Spleen (tissue), 11 donors: ENCODE data around the gene RAD1. TPM values are rescaled to one million over a fixed set of nuclear protein-coding genes. Genes with fewer than 3 reads are reported as not detected.

ENCODE experiments used
- DNase-seq: peaks from one replicate; pipeline ENCODE4 v3.0.0-alpha.2; 2020
- H3K27ac ChIP-seq, 8 donors: fragments of 200-600 bp; sonication (generic) in 7 of 8; 1 replicate in 4 of 8; 2 replicates in 4 of 8; pipeline versions ENCODE4 v1.5.0 to v1.8.0; 2016 to 2021; ENCODE audit warnings: inconsistent platforms in 4 of 8, mild to moderate bottlenecking in 4 of 8, moderate library complexity in 1 of 8
- H3K27me3 ChIP-seq, 7 donors: fragments of 200-600 bp; sonication (generic) in 6 of 7; replicated peaks in 1 of 7; 1 replicate in 4 of 7; 2 replicates in 3 of 7; pipeline versions ENCODE4 v1.5.0 to v1.8.0; 2016 to 2021; ENCODE audit warnings: inconsistent platforms in 3 of 7, mild to moderate bottlenecking in 1 of 7
- H3K36me3 ChIP-seq, 6 donors: fragments of 200-600 bp; sonication (generic) in 5 of 6; 1 replicate in 4 of 6; 2 replicates in 2 of 6; pipeline versions ENCODE4 v1.5.0 to v1.8.0; 2016 to 2021; ENCODE audit warnings: inconsistent platforms in 2 of 6
- H3K4me1 ChIP-seq, 6 donors: fragments of 200-600 bp; sonication (generic) in 5 of 6; 1 replicate in 3 of 6; 2 replicates in 3 of 6; pipeline versions ENCODE4 v1.5.0 to v1.8.0; 2016 to 2021; ENCODE audit warnings: inconsistent platforms in 3 of 6
- H3K4me3 ChIP-seq, 8 donors: fragments of 200-600 bp; sonication (generic) in 7 of 8; 1 replicate in 4 of 8; 2 replicates in 4 of 8; pipeline versions ENCODE4 v1.5.0 to v1.8.0; 2016 to 2021; ENCODE audit warnings: inconsistent platforms in 4 of 8, mild to moderate bottlenecking in 4 of 8, moderate library complexity in 2 of 8
- H3K9me3 ChIP-seq, 8 donors: fragments of 200-600 bp; sonication (generic) in 7 of 8; 1 replicate in 4 of 8; 2 replicates in 4 of 8; pipeline versions ENCODE4 v1.5.0 to v1.8.0; 2016 to 2021; ENCODE audit warnings: inconsistent platforms in 4 of 8
- POLR2A ChIP-seq, 3 donors: fragments of 450-650 bp; IDR thresholded peaks; one replicate each; pipeline ENCODE4 v1.5.1; 2017; ENCODE audit warnings: antibody characterized with exemption in 3 of 3, mild to moderate bottlenecking in 1 of 3
- POLR2AphosphoS5 ChIP-seq, 3 donors: sonication (generic); formaldehyde crosslinking; IDR thresholded peaks; one replicate each; pipeline ENCODE4 v1.5.1; 2017; ENCODE audit warnings: antibody characterized with exemption in 3 of 3
- WGBS, 5 donors: extraction: QIAGEN DNeasy Blood & Tissue Kit in 3 of 5; methylation state at CpG; one replicate each; pipeline versions ENCODE4 v1.1.5 to v1.1.7; 2013 to 2018; 5-methylcytosine and 5-hydroxymethylcytosine counted together
- intact Hi-C: fragments of 100-400 bp; cut with DNase I; formaldehyde crosslinking; loops from one replicate; pipeline ENCODE4 v1.15.0; 2023; ENCODE audit warnings: low total_unique reads
- polyA plus RNA-seq, 3 donors: library from polyadenylated mRNA; stranded (reverse); fragments of 200-250 nt; gene quantifications; one replicate each; pipeline ENCODE4 v1.2.1, GENCODE V29; 2013
- total RNA-seq, 7 donors: library from RNA; depleted of rRNA in 3 of 7; stranded (reverse); fragments of >200 nt in 3 of 7; fragmentation: NEBNext Ultra II Directional in 4 of 7; extraction: Animal tissue kit (Norgen Biotek cat#: 25700) in 4 of 7; gene quantifications; one replicate each; pipeline versions ENCODE4 v1.1.0 to v1.2.1, GENCODE V29; 2016 to 2021
- TF ChIP-seq, protein P1 (sequence below), 11 experiments: fragments of 200-600 bp in 7 of 11; fragments of 450-650 bp in 4 of 11; sonication (generic) in 4 of 11; IDR thresholded peaks in 8 of 11; conservative IDR thresholded peaks in 3 of 11; 1 replicate in 7 of 11; 2 replicates in 4 of 11; pipeline versions ENCODE4 v1.4.0 to v1.8.0; 2016 to 2021; ENCODE audit warnings: antibody characterized with exemption in 11 of 11, inconsistent platforms in 4 of 11, mild to moderate bottlenecking in 1 of 11
- donor health status: healthy with polysubstance abuse.
- donor health status: DM: no; HTN: no; CAD: no; lungs with moderate emphysema.
- donor health status: DM: no; HTN: no; CAD: no.
- donor health status: Bipolar disorder and iron deficiency.
- donor health status: healthy.
- donor health status: DM: no; HTN: no; CAD: no.
- donor health status: DM: yes; HTN: yes; CAD: no.

Gene RAD1
- total and polyA plus RNA-seq, 10 donors: 7.8 to 19.3 (median 13.8) TPM

DNA sequence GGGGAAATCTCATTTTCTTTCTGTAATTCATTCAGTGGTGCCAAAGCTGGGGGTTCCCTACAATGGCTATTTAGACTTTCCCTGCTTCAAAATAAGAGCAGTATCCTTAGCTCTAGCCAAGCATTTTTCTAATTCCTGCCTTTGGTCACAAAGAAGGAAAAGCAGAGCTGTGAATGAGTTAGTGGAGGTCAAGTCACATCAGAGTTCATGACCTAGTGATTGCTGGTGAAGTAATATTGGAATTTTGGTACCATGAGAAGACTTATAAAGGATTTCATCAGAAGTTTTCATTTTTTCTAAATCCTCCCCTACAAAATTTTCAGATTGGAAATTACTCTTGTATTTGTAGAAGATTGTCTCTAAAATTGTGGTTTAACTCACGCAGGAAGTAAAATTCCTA is 42.0 kb upstream of the RAD1 start:
- intact Hi-C loops: no loop called here

DNA sequence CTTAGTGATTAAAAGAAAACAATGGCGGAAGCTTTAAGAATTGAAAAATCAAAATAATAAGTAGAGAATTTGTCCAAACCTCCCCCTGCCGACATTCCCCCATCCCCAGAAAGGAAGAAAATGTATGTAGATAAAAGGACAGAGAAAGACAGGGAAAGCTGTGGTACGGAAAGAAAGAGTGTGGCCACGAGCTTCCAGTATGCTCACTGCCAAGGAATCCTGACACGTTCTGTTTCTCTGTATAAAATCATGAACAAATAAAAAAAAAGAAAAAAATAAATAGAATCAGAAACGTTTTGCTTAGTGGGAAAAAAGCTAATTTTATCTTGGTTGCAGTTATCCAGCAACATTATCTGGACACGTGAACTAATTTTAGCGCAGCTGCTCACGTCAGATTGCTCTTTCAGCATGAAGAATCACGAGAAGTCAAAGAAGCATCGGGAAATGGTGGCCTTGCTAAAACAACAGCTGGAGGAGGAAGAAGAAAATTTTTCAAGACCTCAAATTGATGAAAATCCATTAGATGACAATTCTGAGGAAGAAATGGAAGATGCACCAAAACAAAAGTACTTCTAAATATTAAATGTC is 29.2 kb upstream of the RAD1 start:
- Histone ChIP-seq H3K27me3 (no peaks in the 10 kb centered on the region), H3K4me3 (no peak overlapping the region), H3K36me3 (peaks cover 0 to 100% (median 62%) of the 10 kb centered on the region in 6 donors), H3K27ac (no peak overlapping the region), H3K9me3 (no peaks in the 10 kb centered on the region), H3K4me1 (no peaks in the 10 kb centered on the region)
- no peak for TF ChIP-seq POLR2A (IDR thresholded peaks at IDR 0.05)
- TF ChIP-seq, protein P1, sequence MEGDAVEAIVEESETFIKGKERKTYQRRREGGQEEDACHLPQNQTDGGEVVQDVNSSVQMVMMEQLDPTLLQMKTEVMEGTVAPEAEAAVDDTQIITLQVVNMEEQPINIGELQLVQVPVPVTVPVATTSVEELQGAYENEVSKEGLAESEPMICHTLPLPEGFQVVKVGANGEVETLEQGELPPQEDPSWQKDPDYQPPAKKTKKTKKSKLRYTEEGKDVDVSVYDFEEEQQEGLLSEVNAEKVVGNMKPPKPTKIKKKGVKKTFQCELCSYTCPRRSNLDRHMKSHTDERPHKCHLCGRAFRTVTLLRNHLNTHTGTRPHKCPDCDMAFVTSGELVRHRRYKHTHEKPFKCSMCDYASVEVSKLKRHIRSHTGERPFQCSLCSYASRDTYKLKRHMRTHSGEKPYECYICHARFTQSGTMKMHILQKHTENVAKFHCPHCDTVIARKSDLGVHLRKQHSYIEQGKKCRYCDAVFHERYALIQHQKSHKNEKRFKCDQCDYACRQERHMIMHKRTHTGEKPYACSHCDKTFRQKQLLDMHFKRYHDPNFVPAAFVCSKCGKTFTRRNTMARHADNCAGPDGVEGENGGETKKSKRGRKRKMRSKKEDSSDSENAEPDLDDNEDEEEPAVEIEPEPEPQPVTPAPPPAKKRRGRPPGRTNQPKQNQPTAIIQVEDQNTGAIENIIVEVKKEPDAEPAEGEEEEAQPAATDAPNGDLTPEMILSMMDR (IDR thresholded peaks at IDR 0.05 in 8 of 11, conservative IDR thresholded peaks at IDR 0.05 in 3 of 11): no peak
- no peak for TF ChIP-seq POLR2AphosphoS5 (IDR thresholded peaks at IDR 0.05)
- WGBS, 5 donors: 85 to 96% (median 92%) methylated on average over 11 of the region's 11 CpGs
- DNase-seq: no peak
- intact Hi-C loops: no loop called here

More for the DNA sequence above, 42.0 kb upstream of the RAD1 start:
- Histone ChIP-seq H3K4me3 (no peak overlapping the region), H3K9me3 (no peaks in the 10 kb centered on the region), H3K36me3 (peaks cover 0 to 45% (median 33%) of the 10 kb centered on the region in 6 donors), H3K27me3 (no peaks in the 10 kb centered on the region), H3K4me1 (no peaks in the 10 kb centered on the region), H3K27ac (no peak overlapping the region)
- WGBS, 5 donors: 91 to 97% (median 93%) methylated on average over 1 of the region's 1 CpG
- TF ChIP-seq, protein P1 (IDR thresholded peaks at IDR 0.05 in 8 of 11, conservative IDR thresholded peaks at IDR 0.05 in 3 of 11): no peak
- no peak for TF ChIP-seq POLR2AphosphoS5 (IDR thresholded peaks at IDR 0.05)
- TF ChIP-seq POLR2A (IDR thresholded peaks at IDR 0.05): no peak
- no peak for DNase-seq

DNA sequence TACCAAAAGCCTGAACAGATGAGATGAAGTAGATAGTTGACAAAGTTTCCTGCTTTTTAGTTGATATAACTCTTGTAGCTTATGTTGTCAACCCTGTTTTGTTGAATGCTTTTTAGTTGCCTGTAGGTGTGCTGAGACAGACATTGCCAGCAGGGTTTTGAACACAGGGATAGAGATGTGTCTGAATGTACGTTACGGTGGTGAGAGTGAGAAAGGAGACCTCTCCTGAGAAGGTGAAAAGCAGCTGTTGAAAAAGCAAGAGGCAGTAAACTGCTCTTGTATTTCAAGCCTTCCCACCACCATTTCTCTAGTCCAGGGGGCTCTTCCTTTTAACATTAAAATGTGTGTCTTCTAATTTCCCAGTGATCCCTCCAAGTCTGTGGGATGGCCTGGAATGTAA is 28.7 kb upstream of the RAD1 start:
- intact Hi-C loops: no loop called here
- DNase-seq: no peak
- Histone ChIP-seq H3K36me3 (peaks cover 0 to 100% (median 61%) of the 10 kb centered on the region in 6 donors), H3K27me3 (no peaks in the 10 kb centered on the region), H3K4me1 (no peaks in the 10 kb centered on the region), H3K27ac (no peak overlapping the region), H3K9me3 (no peaks in the 10 kb centered on the region), H3K4me3 (no peak overlapping the region)
- 94 to 100% (median 97%) methylated on average over 2 of the region's 2 CpGs for WGBS, 5 donors
- no peak for TF ChIP-seq POLR2A (IDR thresholded peaks at IDR 0.05)
- TF ChIP-seq, protein P1 (IDR thresholded peaks at IDR 0.05 in 8 of 11, conservative IDR thresholded peaks at IDR 0.05 in 3 of 11): no peak
- no peak for TF ChIP-seq POLR2AphosphoS5 (IDR thresholded peaks at IDR 0.05)

DNA sequence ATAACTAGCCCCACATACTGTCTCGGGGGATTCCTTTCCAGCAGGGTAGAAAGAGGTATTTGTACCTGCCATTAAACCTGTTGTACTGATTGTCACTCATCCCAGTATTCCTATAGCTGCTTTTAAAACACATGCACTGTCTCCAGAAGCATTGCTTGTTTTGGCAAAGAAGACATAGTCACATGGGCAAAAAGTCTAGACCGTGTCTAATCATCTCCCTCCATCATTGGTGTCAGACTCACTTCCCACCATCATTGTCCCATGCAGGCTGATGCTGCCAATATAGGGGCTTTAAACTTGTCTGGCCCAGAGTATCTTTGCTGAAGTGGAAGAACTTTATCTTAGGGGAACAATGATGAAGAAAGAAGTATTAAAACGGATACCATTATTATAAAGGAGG is 26.6 kb upstream of the RAD1 start:
- no peak overlapping the region for H3K4me3 ChIP-seq
- H3K36me3 ChIP-seq: peaks cover 0 to 100% (median 79%) of the 10 kb centered on the region in 6 donors
- H3K27me3 ChIP-seq: no peaks in the 10 kb centered on the region
- H3K27ac ChIP-seq: no peak overlapping the region
- H3K9me3 ChIP-seq: no peaks in the 10 kb centered on the region
- TF ChIP-seq POLR2AphosphoS5 (IDR thresholded peaks at IDR 0.05) (no peak), POLR2A (IDR thresholded peaks at IDR 0.05) (no peak)
- TF ChIP-seq, protein P1 (IDR thresholded peaks at IDR 0.05 in 8 of 11, conservative IDR thresholded peaks at IDR 0.05 in 3 of 11): no peak
- DNase-seq: no peak
- H3K4me1 ChIP-seq: no peaks in the 10 kb centered on the region
- WGBS, 5 donors: 94 to 98% (median 98%) methylated on average over 3 of the region's 3 CpGs
- intact Hi-C loops: no loop called here
